ENCODE measurements around the gene DDX10. TPM values are rescaled to one million over a fixed set of nuclear protein-coding genes. Genes with fewer than 3 reads are reported as not detected.

Gene DDX10
- total RNA-seq, 1 experiment from 2014 or later: 48.3 TPM

DNA sequence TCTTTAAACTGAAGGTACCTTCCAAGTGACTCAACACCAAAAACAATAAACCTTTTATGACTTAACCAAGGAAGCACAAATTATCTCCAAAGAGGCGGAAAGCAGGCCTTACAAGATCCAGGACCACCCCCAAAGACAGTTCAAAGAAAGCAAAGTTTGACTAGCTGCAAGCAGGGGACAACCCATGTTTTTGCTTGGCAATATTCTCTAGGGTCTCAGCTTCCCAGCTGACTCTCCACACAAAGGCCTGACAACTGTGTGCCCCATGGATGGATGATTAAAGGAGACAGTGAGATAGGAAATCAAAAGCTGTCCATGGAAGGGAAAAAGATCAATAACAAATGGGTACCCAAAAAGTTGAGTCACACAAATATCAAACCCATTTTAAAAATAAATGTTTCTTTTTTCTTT is 232.2 kb downstream of the DDX10 start:
- H3K27ac ChIP-seq (ENCODE audit: insufficient read length, low read depth, low read length): no peak overlapping the region

More for the DNA sequence above, 232.2 kb downstream of the DDX10 start:
- Histone ChIP-seq H4K20me1 (ENCODE audit: control insufficient read depth, insufficient read depth, insufficient read length) (no peaks in the 10 kb centered on the region), H3K79me2 (ENCODE audit: insufficient read depth, low read length) (no peaks in the 10 kb centered on the region), H3K14ac (ENCODE audit: insufficient read depth, low read length) (no peak overlapping the region), H4K8ac (replicated peaks; ENCODE audit: insufficient read length, low read depth, low read length) (no peak overlapping the region), H4K91ac (ENCODE audit: insufficient read length, low read depth, low read length) (no peak overlapping the region), H3K4me2 (ENCODE audit: insufficient read depth, insufficient read length, low read length) (no peak overlapping the region), H2AK5ac (ENCODE audit: insufficient read length, low read length) (no peak overlapping the region), H3K4ac (ENCODE audit: low read depth, low read length) (no peak overlapping the region), H3K56ac (ENCODE audit: insufficient read length, low read depth, low read length) (no peak overlapping the region), H2BK20ac (ENCODE audit: low read depth, low read length, poor library complexity, severe bottlenecking) (no peak overlapping the region), H2BK120ac (ENCODE audit: low read depth, low read length, poor library complexity, severe bottlenecking) (no peak overlapping the region), H2BK12ac (ENCODE audit: insufficient read length, low read depth, low read length) (no peak overlapping the region), H3K23me2 (ENCODE audit: insufficient read length, low read depth, low read length, poor library complexity, severe bottlenecking) (no peaks in the 10 kb centered on the region), H3K9ac (ENCODE audit: extremely low read depth, insufficient read length, low read length) (no peak overlapping the region), H3K27me3 (ENCODE audit: insufficient read depth, low read length) (no peaks in the 10 kb centered on the region), H2AFZ (ENCODE audit: low read length) (no peak overlapping the region), H3T11ph (ENCODE audit: low read length) (no peak overlapping the region), H3K9me3 (ENCODE audit: control insufficient read depth, low read depth, low read length) (no peaks in the 10 kb centered on the region), H3K79me1 (ENCODE audit: insufficient read depth, low read depth, low read length, poor library complexity, severe bottlenecking) (no peaks in the 10 kb centered on the region), H4K5ac (ENCODE audit: insufficient read length, low read depth, low read length) (no peak overlapping the region), H3K18ac (ENCODE audit: insufficient read length, low read depth, low read length) (no peak overlapping the region), H3K23ac (ENCODE audit: insufficient read length, low read depth, low read length) (no peak overlapping the region), H2BK15ac (ENCODE audit: low read depth, low read length) (no peak overlapping the region), H3K4me1 (ENCODE audit: insufficient read depth, low read length) (peaks cover 2% of the 10 kb centered on the region; the same call in 1 of the 2 replicates), H2BK5ac (ENCODE audit: insufficient read length, low read length) (no peak overlapping the region)
- WGBS (ENCODE audit: extremely low coverage, insufficient read length, low lambda C conversion rate): no CpG with 5 or more reads among the region's 1 CpG
- H3K36me3 Mint-ChIP-seq (ENCODE audit: insufficient read depth in 1 of 3, low read depth in 3 of 3): peaks cover 10 to 24% (median 13%) of the 10 kb centered on the region in 3 experiments
- no peak for DNase-seq
- H3K9me3 Mint-ChIP-seq: peaks cover 10 to 12% of the 10 kb centered on the region in 2 experiments; a peak in 4 of 5 replicates
- H3K27me3 Mint-ChIP-seq (ENCODE audit: low read depth): no peaks in the 10 kb centered on the region
- H3K27ac Mint-ChIP-seq: peak overlapping the region in 1 of 3 experiments; percentile 18; a peak in 1 of 7 replicates
- TF ChIP-seq, protein P1, sequence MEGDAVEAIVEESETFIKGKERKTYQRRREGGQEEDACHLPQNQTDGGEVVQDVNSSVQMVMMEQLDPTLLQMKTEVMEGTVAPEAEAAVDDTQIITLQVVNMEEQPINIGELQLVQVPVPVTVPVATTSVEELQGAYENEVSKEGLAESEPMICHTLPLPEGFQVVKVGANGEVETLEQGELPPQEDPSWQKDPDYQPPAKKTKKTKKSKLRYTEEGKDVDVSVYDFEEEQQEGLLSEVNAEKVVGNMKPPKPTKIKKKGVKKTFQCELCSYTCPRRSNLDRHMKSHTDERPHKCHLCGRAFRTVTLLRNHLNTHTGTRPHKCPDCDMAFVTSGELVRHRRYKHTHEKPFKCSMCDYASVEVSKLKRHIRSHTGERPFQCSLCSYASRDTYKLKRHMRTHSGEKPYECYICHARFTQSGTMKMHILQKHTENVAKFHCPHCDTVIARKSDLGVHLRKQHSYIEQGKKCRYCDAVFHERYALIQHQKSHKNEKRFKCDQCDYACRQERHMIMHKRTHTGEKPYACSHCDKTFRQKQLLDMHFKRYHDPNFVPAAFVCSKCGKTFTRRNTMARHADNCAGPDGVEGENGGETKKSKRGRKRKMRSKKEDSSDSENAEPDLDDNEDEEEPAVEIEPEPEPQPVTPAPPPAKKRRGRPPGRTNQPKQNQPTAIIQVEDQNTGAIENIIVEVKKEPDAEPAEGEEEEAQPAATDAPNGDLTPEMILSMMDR (conservative IDR thresholded peaks at IDR 0.05): no peak
- no peak overlapping the region for H3K4me3 Mint-ChIP-seq
- peaks cover 8 to 25% of the 10 kb centered on the region in 2 experiments for H3K4me1 Mint-ChIP-seq
